Activated effector memory CD4-positive, alpha-beta T cell treated with anti-CD3 and anti-CD28 coated beads, Interleukin-2, amount 50 U/mL, for 16 hours (primary cell): Measurements from ENCODE around the gene DCLRE1A.
A peak's percentile ranks its signal among the peaks of the same experiment; 100 is the strongest.
"Not testable (repeated sequence)": the region's sequence is repeated elsewhere in the genome, so short reads cannot be mapped to it uniquely, and the experiment has no call there.

Experiments
- DNase-seq: peaks from one replicate; pipeline ENCODE4 v3.0.0-alpha.2; 2020

The DCLRE1A gene

DNA sequence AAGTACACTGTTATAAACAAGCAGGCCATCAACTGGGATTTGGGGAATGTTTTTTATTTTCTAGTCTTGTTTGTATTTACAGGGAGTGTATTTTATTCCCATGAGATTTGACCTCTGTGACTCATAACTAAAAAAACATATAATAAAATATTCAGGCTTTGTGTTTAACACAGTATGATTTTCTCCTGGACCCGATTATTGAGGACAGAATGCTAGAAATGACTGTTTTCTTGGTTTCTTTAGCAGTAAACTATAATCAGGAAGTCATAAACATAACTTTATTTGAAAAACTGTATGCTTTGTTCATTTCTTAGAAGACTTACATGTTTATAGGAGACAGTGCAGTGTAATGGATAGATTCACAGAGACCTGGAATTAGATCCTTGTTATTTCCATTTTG is 2.7 kb upstream of the DCLRE1A start:
- DNase-seq = no peak

GRCh38 chr10:113854761-113855588 is 1.1 kb upstream of the DCLRE1A start:
- DNase-seq = peak; percentile 79

DNA sequence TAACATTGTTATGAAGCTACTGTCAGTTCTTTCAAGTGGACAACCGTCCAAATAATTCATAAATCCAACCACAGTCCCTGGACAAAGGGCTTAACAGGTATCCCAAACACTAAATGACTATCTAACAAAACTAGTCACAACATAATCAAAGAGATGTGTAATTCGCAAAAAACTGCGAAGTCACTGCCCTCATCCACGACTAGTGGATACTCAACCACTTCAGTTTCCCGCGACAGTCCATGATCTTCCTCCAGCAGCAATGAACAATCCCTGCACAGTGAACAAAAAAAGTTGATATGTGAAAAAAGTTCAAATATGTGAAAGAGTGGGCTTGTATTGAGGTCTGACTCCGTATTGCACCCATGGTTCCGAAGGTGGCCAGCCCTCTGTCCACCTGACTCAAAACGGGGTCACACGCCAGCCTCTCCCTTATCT is 287 bp downstream of the DCLRE1A start:
- DNase-seq = no peak

GRCh38 chr10:113849946-113850345 is 3.9 kb downstream of the DCLRE1A start:
- DNase-seq = no peak

- DNase-seq = no peak
Observed at GRCh38 chr10:113849140-113849803, 4.6 kb downstream of the DCLRE1A start.

- DNase-seq = no peak
Observed at GRCh38 chr10:113846036-113846435, 7.8 kb downstream of the DCLRE1A start.

DNA sequence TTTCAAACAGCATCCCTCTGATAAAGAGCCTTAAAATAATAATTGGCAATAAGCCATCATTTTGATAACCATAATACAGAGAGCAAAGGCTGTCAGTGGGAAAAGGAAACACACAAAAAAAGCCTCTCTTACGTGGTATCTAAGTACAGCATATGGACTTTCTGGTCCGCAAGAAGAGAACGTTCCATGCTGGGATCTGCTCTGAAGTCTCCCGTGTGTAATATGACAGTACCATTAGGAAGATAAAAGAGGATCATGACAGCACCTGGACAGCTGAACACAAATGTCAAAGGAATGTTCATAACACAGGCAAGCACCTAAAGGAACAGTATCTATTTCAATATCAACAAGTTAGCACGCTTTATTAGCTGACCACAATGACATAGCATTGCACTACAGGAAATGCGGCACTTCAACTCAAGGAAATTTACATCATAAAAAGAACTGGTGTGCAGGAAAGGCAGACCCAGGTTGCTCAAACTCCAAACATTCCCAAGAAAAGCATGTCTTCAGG is 9.9 kb downstream of the DCLRE1A start:
- no peak for DNase-seq

DNA sequence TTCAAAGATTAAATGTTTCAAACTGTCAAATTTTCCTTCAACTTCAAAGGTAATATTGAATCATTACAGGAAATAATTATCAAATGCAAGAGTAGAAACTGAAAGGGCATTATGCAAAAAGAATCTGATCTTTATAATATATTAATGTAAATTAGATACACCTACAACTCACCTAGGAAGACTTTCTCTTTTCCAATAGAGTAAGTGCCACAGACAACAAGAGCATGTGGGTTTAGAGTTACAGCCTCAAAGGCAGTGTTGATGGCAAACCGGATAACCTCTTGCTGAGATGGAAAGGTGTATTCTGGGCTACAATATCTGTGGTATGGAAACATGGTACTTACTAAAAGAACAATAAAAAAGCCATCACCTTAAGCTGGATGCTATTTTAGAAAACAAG is 11.7 kb downstream of the DCLRE1A start:
- no peak for DNase-seq

- DNase-seq = not testable (repeated sequence)
Observed at GRCh38 chr10:113828567-113828966, 25.3 kb downstream of the DCLRE1A start.

GRCh38 chr10:113825791-113826190 is 28.1 kb downstream of the DCLRE1A start:
- DNase-seq = no peak

- DNase-seq = no peak
Observed at GRCh38 chr10:113823389-113823788, 30.5 kb downstream of the DCLRE1A start.

DNA sequence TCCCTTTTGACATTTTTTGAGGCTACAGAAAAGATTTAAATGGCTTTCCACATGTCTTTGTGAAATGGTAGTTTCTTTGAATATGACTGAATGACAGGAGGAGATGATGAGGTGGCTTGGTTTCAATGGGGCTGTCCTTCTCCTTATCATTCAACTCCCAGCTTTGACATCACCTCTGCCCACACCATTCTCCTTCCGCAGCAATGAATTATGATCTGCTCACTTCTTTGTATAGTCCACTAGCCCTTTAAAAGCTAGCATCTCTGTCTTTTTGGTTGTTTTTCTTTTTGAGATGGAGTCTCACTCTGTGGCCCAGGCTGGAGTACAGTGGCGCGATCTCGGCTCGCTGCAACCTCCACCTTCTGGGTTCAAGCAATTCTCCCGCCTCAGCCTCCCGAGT is 31.7 kb downstream of the DCLRE1A start:
- DNase-seq = no peak

GRCh38 chr10:113821306-113821705 is 32.6 kb downstream of the DCLRE1A start:
- DNase-seq = not testable (repeated sequence)

DNA sequence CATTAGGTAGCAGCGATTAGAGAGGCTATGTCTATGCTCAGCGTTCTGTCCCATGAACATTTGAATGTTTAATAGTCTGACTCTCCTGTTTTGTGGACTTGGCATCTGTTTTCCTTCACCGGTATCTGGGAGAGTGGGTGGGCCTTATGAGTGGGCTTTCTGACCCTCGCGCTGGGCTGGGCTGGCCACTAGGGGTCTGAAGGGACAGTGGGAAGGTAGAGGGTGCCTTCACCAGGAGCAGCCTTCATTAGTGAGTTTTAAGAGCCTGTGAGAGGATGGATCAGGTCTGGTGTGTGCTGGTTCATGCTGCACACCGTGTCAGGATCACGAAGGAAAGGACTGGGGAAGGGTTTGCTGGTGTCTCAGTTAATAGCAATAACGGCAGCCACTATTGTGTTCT is 33.4 kb downstream of the DCLRE1A start:
- no peak for DNase-seq

GRCh38 chr10:113819989-113820388 is 33.9 kb downstream of the DCLRE1A start:
- no peak for DNase-seq

DNA sequence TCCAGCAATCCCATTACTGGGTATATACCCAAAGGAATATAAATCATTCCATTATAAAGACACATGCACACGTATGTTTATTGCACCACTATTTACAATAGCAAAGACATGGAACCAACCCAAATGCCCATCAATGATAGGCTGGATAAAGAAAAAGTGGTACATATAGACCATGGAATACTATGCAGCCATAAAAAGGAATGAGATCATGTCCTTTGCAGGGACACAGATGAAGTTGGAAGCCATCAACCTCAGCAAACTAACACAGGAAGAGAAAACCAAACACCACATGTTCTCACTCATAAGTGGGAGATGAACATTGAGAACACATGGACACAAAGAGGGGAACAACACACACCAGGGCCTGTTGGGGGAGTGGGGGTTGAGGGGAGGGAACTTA is 39.2 kb downstream of the DCLRE1A start:
- DNase-seq = not testable (repeated sequence)

GRCh38 chr10:113808168-113808567 is 45.7 kb downstream of the DCLRE1A start:
- no peak for DNase-seq

DNA sequence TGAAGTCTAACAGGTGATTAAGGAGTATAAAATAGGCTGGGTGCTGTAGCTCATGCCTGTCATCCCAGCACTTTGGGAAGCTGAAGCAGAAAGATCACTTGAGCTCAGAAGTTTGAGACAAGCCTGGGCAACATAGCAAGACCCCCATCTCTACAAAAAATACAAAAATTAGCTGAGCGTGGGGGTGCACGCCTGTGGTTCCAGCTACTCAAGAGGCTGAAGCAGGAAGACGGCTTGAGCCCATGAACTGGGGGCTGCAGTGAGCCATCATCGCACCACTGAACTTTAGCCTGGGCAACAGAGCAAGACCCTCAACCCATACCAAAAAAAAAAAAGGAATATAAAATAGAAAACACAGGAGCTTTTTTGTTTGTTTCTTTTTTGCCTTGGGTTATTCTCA is 47.4 kb downstream of the DCLRE1A start:
- DNase-seq = no peak

GRCh38 chr10:113802997-113803396 is 50.9 kb downstream of the DCLRE1A start:
- DNase-seq = no peak

DNA sequence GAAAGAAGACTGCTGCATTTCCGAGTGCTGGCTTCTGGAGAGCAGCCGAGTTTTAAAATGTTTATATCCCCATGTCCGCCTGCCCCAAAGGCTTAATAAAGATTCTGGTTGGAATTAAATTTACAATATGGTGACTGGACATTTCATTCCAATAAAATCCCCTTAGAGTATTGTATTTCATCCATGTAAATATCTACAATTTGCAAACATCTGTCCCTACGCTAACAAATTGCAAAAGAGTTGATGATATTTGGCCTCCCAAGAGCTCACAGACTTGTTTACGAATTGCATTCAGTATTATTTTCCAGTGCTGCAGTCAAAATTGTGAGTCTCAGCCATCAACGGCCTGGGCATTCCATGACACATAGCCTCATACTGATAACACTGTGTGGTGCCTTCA is 52.3 kb downstream of the DCLRE1A start:
- no peak for DNase-seq

DNA sequence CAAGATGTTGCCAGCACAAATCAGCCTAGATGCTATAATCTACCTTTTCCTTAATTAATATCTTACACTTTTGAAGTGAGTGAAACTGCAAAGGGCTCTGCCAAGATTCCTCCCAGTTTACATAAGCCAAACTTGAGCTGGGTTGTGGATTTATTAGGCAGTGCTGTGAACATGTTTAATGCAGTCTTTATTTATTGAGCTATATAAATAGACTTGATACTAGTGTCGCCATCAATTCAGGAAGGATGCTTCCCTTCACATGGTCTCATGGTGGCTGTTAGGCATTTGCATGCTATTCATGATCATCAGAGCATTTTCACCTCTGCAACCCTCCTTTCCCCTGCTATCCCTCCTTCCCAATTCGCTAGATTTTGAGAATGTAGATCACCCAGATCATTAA is 62.2 kb downstream of the DCLRE1A start:
- no peak for DNase-seq

DNA sequence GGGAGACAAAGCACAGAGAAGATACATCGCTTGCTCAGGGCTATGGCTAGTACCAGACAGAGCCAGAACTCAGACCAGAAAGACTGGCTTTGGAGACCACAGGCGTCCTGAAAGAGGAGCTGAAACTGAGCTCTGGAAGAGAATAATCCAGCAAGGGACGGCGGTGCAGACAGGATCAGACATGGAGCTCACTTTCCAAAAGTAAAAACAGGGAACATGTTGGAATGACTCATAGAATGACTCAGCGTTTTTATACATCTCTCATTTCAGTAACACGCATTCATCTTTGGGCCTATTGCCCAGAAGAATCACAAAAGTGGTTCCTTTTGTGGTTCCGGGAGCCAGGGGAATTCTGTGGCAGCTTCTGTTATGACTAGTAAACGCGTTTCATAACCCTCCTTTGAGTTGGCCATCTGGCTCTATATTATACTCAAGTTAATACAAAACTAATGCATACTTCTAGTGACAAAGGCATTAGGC is 65.2 kb downstream of the DCLRE1A start:
- DNase-seq = no peak
